HG02973 (cell line): ENCODE data around the gene SMIM38.

Experiments
- ATAC-seq: cut with Tn5 transposase; IDR thresholded peaks from one replicate; pipeline ENCODE4 v1.9.1; 2021; ENCODE audit warnings: moderate library complexity; ENCODE audit not compliant: unreplicated experiment

SMIM38 gene

GRCh38 chr11:69157822-69158231 lies 2.1 kb downstream of the SMIM38 start:
- no peak for ATAC-seq

GRCh38 chr11:69158301-69159149 lies 2.8 kb downstream of the SMIM38 start:
- no peak for ATAC-seq

- no peak for ATAC-seq
Measured at GRCh38 chr11:69159150-69159852, 3.6 kb downstream of the SMIM38 start.

- no peak for ATAC-seq
Measured at GRCh38 chr11:69160296-69161116, 4.8 kb downstream of the SMIM38 start.

- ATAC-seq: no peak
Measured at GRCh38 chr11:69161117-69161407, 5.3 kb downstream of the SMIM38 start.

- ATAC-seq: no peak
Measured at GRCh38 chr11:69162505-69162904, 6.8 kb downstream of the SMIM38 start.

- ATAC-seq: no peak
Measured at GRCh38 chr11:69163842-69164241, 8.1 kb downstream of the SMIM38 start.

GRCh38 chr11:69164824-69165223 lies 9.1 kb downstream of the SMIM38 start:
- no peak for ATAC-seq

- ATAC-seq: no peak
Measured at GRCh38 chr11:69165775-69166174, 10.0 kb downstream of the SMIM38 start.

- peak; percentile 78 for ATAC-seq
Measured at GRCh38 chr11:69166218-69167115, 10.7 kb downstream of the SMIM38 start.

GRCh38 chr11:69167130-69167915 lies 11.6 kb downstream of the SMIM38 start:
- ATAC-seq: no peak

- no peak for ATAC-seq
Measured at GRCh38 chr11:69167916-69168691, 12.4 kb downstream of the SMIM38 start.

GRCh38 chr11:69169479-69169878 lies 13.7 kb downstream of the SMIM38 start:
- no peak for ATAC-seq

GRCh38 chr11:69170704-69171103 lies 15.0 kb downstream of the SMIM38 start:
- ATAC-seq: no peak

- no peak for ATAC-seq
Measured at GRCh38 chr11:69171476-69172240, 15.9 kb downstream of the SMIM38 start.

- no peak for ATAC-seq
Measured at GRCh38 chr11:69172674-69173073, 16.9 kb downstream of the SMIM38 start.

- no peak for ATAC-seq
Measured at GRCh38 chr11:69173331-69173730, 17.6 kb downstream of the SMIM38 start.

- ATAC-seq: no peak
Measured at GRCh38 chr11:69173925-69174581, 18.3 kb downstream of the SMIM38 start.
